Measurements from ENCODE around the gene FBXL17.

FBXL17 gene

DNA sequence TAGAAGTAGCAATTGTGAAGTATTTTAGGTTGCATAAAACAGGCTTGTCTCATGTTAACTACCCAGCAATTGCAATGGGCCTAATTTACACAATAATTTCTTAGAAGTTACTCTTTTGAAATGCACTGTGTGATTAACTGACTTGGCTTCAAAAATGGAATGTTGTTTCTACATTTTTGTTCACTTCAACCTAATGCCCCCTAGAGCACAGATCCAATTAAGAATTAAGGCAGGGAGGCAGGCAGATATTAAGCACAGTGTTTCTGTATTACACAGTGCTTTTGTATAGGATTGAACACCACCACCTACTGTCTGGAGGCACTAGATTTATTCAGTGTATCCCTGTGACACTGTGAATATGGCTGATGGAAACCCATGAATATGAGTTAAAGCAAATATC lies 302.1 kb downstream of the FBXL17 start:
- H3K9me3 Mint-ChIP-seq = peaks cover 3% of the 10 kb centered on the region
- H3K27ac Mint-ChIP-seq = no peak overlapping the region
- no peaks in the 10 kb centered on the region for H3K4me1 Mint-ChIP-seq (ENCODE audit: low read depth)
- DNase-seq (ENCODE audit: low spot score) = no peak
- no peaks in the 10 kb centered on the region for H3K27me3 Mint-ChIP-seq (ENCODE audit: low read depth)
- H3K4me3 Mint-ChIP-seq = no peak overlapping the region
- H3K36me3 Mint-ChIP-seq (ENCODE audit: low read depth) = no peaks in the 10 kb centered on the region

DNA sequence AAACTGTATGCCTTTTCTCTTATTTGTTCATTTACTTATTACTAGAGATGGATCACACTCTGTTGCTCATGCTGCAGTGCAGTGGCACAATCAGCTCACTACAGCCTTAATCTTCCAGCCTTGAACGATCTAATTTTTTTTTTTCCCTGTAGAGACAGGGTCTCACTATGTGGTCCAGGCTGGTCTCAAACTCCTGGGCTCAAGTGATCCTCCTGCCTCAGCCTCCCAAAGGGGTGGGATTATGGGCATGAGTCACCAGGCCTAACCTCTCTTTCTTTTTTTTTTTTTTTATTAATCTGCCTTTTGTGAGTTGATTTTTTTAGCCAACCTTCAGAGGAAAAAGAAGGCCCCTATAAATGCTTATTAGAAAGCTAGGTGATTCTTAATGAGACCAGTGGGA lies 303.0 kb downstream of the FBXL17 start:
- DNase-seq (ENCODE audit: low spot score) = no peak
- no peaks in the 10 kb centered on the region for H3K4me1 Mint-ChIP-seq (ENCODE audit: low read depth)
- no peaks in the 10 kb centered on the region for H3K27me3 Mint-ChIP-seq (ENCODE audit: low read depth)
- no peaks in the 10 kb centered on the region for H3K36me3 Mint-ChIP-seq (ENCODE audit: low read depth)
- no peak overlapping the region for H3K4me3 Mint-ChIP-seq
- H3K27ac Mint-ChIP-seq = no peak overlapping the region
- peaks cover 10% of the 10 kb centered on the region for H3K9me3 Mint-ChIP-seq

DNA sequence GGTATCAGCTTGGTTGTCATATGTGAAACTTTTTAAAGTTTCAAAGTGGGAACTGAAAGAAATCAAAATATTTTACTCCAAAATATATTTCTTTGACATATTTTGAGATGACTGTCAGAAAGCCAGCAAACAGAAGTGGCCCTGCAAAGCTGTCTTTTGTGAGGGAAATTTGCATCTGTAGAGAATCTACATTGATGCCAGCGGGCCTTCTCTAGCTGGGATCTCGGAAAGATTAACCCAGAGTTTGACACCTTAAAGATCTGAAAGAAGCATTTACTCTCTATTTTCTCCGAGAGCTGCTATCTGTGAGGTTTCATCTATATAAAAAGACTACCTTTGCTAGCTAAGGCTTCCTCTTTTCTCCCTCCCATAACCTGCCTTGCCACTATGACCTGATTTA lies 303.6 kb downstream of the FBXL17 start:
- Mint-ChIP-seq H3K27me3 (ENCODE audit: low read depth) (no peaks in the 10 kb centered on the region), H3K4me3 (no peak overlapping the region), H3K27ac (no peak overlapping the region), H3K4me1 (ENCODE audit: low read depth) (no peaks in the 10 kb centered on the region), H3K9me3 (peaks cover 14% of the 10 kb centered on the region), H3K36me3 (ENCODE audit: low read depth) (no peaks in the 10 kb centered on the region)
- DNase-seq (ENCODE audit: low spot score) = no peak

DNA sequence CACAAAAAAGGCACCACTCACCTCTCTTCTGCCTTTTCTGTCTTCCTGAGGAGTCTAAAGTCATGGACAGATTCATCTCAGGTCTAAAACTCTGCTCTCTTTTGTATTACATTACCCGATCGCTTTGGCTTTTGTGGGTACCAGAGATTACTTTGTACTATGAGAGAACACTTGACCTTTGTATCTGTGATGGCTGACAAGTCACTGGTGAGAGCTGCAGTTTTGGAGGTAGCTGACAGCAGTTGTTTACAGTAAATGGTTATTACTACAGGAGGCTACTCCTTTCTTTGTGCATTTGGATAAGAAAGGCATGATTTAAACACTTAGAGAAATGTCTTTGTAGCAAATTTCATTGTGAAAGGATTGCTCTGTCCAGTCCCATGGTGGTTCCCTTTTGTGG lies 307.3 kb downstream of the FBXL17 start:
- Mint-ChIP-seq H3K36me3 (ENCODE audit: low read depth) (no peaks in the 10 kb centered on the region), H3K4me1 (ENCODE audit: low read depth) (peaks cover 3% of the 10 kb centered on the region), H3K9me3 (peaks cover 18% of the 10 kb centered on the region), H3K4me3 (no peak overlapping the region), H3K27ac (no peak overlapping the region), H3K27me3 (ENCODE audit: low read depth) (no peaks in the 10 kb centered on the region)
- no peak for DNase-seq (ENCODE audit: low spot score)

DNA sequence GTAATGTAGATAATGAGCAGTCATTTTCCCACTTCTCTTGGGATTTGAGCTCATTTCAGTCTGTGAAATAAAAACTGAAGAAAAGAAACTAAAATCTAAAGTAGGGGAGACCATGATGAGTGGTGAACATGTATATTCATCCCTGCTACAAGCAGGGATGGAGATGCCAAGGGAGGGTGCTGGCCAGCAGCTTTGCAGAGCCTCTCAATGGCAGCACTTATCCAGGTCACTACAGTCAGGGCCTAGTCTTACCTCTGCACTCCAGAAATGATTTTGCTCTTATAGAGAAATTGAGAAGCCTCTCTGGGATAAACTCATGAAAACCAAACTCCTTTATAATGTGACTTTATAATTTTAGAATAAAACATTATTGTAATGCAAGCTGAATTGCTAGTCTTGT lies 317.6 kb downstream of the FBXL17 start:
- no peaks in the 10 kb centered on the region for H3K9me3 Mint-ChIP-seq
- no peak overlapping the region for H3K27ac Mint-ChIP-seq
- DNase-seq (ENCODE audit: low spot score) = no peak
- no peaks in the 10 kb centered on the region for H3K27me3 Mint-ChIP-seq (ENCODE audit: low read depth)
- H3K4me3 Mint-ChIP-seq = no peak overlapping the region
- peaks cover 5% of the 10 kb centered on the region for H3K4me1 Mint-ChIP-seq (ENCODE audit: low read depth)
- no peaks in the 10 kb centered on the region for H3K36me3 Mint-ChIP-seq (ENCODE audit: low read depth)

DNA sequence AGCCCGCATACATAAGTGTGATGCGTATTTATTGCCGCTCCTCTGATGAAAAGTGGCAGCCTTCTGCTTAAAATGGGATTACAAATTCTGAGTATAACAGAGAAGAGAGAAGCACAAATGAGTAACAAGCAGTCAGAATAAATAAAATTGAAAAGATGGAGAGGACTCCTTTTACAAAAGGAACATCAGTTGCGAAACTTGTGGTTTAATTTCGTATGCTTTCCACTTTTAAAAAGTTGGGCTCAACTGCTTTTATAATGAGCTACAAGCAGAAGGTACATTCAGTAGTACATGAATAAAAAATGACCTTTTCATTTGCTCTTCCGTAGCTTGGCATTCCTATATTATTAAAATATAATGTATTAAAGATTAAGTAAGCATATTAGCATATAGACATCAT lies 320.0 kb downstream of the FBXL17 start:
- Mint-ChIP-seq H3K27me3 (ENCODE audit: low read depth) (peaks cover 2% of the 10 kb centered on the region), H3K9me3 (no peaks in the 10 kb centered on the region), H3K4me3 (no peak overlapping the region), H3K27ac (no peak overlapping the region), H3K36me3 (ENCODE audit: low read depth) (no peaks in the 10 kb centered on the region), H3K4me1 (ENCODE audit: low read depth) (no peaks in the 10 kb centered on the region)
- DNase-seq (ENCODE audit: low spot score) = no peak

DNA sequence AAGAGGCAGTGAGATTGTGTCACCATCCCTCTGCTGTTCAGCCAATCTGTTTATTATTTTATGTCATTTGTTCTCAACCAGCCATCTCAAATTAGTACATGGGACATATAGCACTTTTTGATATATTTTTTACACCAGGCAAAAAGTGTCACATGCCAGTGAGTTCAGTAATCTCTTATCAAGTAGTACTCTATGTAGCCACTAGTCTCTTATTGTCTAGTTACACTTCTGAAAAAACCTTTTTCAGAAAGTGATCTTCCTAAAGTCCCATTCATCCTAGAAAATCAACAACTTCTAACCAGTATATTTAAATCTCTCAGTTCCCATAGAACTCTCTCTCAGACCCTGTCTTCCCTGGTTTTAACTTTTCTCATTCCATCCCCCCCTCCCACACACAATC lies 321.6 kb downstream of the FBXL17 start:
- no peaks in the 10 kb centered on the region for H3K9me3 Mint-ChIP-seq
- peaks cover 2% of the 10 kb centered on the region for H3K27me3 Mint-ChIP-seq (ENCODE audit: low read depth)
- H3K36me3 Mint-ChIP-seq (ENCODE audit: low read depth) = no peaks in the 10 kb centered on the region
- no peak overlapping the region for H3K4me3 Mint-ChIP-seq
- H3K4me1 Mint-ChIP-seq (ENCODE audit: low read depth) = no peaks in the 10 kb centered on the region
- DNase-seq (ENCODE audit: low spot score) = no peak
- H3K27ac Mint-ChIP-seq = no peak overlapping the region

DNA sequence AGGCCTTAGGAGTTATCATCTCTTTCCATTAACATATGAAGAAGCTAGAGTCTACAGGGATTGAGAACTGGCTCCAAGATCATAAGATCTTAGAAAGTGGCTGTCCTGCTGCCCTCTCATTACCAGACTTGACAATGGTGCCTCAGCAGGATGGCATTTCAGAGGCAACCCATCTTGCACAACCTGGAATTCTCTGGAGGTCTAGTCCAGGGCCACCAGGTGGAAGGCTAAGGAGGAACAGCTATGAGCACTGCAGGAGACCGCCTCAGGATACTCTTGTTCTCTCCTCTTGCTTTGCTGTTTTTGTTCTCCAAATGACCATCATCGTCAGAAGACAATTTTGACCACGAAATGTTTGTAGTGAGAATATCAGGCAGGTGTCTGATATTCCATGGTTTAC lies 322.6 kb downstream of the FBXL17 start:
- H3K9me3 Mint-ChIP-seq = no peaks in the 10 kb centered on the region
- no peak for DNase-seq (ENCODE audit: low spot score)
- H3K4me1 Mint-ChIP-seq (ENCODE audit: low read depth) = no peaks in the 10 kb centered on the region
- H3K4me3 Mint-ChIP-seq = no peak overlapping the region
- H3K27ac Mint-ChIP-seq = no peak overlapping the region
- H3K36me3 Mint-ChIP-seq (ENCODE audit: low read depth) = no peaks in the 10 kb centered on the region
- peaks cover 2% of the 10 kb centered on the region for H3K27me3 Mint-ChIP-seq (ENCODE audit: low read depth)

DNA sequence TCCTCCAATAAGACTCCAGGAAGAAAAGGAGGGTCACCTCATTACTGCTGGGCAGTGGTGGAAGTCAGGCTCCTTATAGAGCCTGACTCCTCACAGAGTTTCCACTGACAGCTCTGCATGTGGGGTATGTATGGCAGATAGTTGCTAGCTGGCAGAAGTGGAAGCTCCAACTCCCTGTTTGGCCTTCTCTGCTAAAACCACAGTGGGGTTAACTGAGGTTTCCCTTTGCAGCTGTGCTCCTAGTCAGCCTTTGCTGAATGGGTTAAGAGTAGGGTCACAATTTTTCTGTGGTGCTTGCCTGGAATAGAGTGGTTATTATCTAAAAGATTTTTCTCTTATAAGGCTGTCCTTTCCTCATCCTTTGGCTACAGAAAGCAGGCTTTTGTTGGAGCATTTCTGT lies 327.5 kb downstream of the FBXL17 start:
- Mint-ChIP-seq H3K27ac (no peak overlapping the region), H3K4me3 (no peak overlapping the region), H3K36me3 (ENCODE audit: low read depth) (peaks cover 7% of the 10 kb centered on the region), H3K9me3 (peaks cover 33% of the 10 kb centered on the region), H3K27me3 (ENCODE audit: low read depth) (peaks cover 2% of the 10 kb centered on the region), H3K4me1 (ENCODE audit: low read depth) (peaks cover 1% of the 10 kb centered on the region)
- no peak for DNase-seq (ENCODE audit: low spot score)

DNA sequence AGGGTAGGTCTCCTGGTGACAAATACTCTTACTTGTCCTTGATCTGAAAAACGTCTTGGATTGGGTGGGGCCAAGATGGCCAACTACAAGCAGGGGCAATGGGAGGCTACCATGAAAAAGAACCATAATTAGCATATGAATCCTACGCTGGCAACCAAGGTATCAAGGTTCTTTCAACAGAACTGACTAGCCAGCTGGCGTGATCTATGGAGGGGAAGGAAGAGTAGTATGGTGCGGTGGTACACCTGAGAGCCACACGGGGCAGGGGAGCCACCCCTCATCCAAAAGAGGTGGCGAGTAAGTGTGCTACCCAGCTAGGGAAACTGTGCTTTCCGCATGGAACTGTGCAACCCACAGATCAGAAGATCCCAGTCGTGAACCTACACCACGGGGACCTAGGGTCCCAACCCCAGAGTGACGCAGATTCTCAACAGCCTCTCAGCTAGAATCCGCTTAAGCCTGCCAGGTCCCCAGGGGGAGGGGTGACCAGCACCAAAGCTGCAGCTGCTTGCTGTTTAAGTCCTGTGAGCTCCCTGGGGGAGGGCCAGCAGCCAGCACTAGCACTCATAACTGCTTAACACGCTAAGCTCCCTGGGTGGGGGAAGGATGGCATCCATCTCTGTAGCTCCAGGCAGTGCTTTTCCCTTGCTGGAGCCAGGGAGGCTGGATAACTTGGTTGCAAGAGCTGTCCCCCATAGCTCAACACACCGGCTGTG lies 334.8 kb downstream of the FBXL17 start:
- H3K4me3 Mint-ChIP-seq = no peak overlapping the region
- peaks cover 29% of the 10 kb centered on the region for H3K9me3 Mint-ChIP-seq
- no peaks in the 10 kb centered on the region for H3K4me1 Mint-ChIP-seq (ENCODE audit: low read depth)
- no peaks in the 10 kb centered on the region for H3K27me3 Mint-ChIP-seq (ENCODE audit: low read depth)
- DNase-seq (ENCODE audit: low spot score) = no peak
- no peak overlapping the region for H3K27ac Mint-ChIP-seq
- H3K36me3 Mint-ChIP-seq (ENCODE audit: low read depth) = peaks cover 5% of the 10 kb centered on the region

DNA sequence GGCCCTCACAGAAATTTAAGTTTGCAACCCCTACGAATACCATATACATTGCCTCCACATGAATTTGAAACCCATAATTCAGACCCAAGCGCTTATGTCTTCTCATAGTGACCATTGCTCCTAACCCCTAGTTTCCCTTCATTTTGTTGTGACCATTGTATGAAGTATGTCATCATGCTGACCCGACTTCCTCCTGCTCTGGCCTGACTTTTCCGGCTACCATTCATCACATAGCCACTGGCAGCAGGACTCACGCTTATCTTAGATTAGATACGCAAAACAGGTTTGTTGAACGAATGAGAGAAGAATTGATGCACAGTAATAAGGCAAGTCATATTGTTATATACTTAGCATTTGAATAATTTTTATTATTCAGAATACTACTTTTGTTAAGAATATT lies 345.4 kb downstream of the FBXL17 start:
- H3K4me1 Mint-ChIP-seq (ENCODE audit: low read depth) = no peaks in the 10 kb centered on the region
- no peak for DNase-seq (ENCODE audit: low spot score)
- peaks cover 2% of the 10 kb centered on the region for H3K36me3 Mint-ChIP-seq (ENCODE audit: low read depth)
- no peaks in the 10 kb centered on the region for H3K9me3 Mint-ChIP-seq
- H3K4me3 Mint-ChIP-seq = no peak overlapping the region
- no peak overlapping the region for H3K27ac Mint-ChIP-seq
- no peaks in the 10 kb centered on the region for H3K27me3 Mint-ChIP-seq (ENCODE audit: low read depth)

DNA sequence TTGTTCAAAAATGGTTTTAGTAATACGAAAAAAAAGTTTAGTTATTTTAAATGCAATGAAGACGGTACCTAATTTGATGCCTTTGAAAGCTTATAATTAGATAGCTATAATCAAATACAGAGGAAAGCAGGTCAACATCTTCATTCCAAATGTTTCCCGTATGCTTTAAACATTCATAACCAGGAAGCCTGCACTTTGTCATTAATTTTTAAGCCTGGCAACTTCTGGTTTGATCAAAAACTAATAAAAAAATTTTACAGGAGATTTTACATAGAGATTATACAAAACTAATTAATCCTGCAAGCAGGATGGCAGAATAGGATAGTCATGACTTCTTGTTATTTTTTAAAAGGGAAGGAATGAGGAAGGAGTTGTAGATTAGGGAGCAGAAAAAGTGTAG lies 353.0 kb downstream of the FBXL17 start:
- Mint-ChIP-seq H3K4me1 (ENCODE audit: low read depth) (no peaks in the 10 kb centered on the region), H3K27ac (no peak overlapping the region), H3K9me3 (no peaks in the 10 kb centered on the region), H3K36me3 (ENCODE audit: low read depth) (peaks cover 2% of the 10 kb centered on the region), H3K4me3 (no peak overlapping the region), H3K27me3 (ENCODE audit: low read depth) (no peaks in the 10 kb centered on the region)
- DNase-seq (ENCODE audit: low spot score) = no peak

DNA sequence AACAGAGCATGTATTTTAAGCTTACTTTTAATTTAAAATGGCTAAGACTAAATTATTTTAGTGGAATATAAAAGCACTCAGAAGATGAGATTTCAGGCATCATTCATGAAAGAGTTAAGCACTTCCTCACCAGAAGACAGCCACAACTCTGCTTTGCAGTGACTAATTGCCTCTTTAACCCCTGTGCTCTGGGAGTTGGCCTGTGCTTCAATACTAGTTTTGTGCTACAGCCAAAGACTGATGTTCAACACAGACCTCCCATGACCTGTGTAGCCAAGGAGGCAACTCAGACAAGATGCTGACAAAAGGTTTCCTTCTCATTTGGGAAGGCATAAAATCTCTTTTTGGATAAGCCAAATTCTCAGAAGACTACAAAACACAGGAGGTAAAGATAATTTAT lies 353.5 kb downstream of the FBXL17 start:
- Mint-ChIP-seq H3K4me3 (no peak overlapping the region), H3K9me3 (no peaks in the 10 kb centered on the region), H3K27me3 (ENCODE audit: low read depth) (no peaks in the 10 kb centered on the region), H3K4me1 (ENCODE audit: low read depth) (no peaks in the 10 kb centered on the region), H3K27ac (no peak overlapping the region), H3K36me3 (ENCODE audit: low read depth) (peaks cover 2% of the 10 kb centered on the region)
- no peak for DNase-seq (ENCODE audit: low spot score)

DNA sequence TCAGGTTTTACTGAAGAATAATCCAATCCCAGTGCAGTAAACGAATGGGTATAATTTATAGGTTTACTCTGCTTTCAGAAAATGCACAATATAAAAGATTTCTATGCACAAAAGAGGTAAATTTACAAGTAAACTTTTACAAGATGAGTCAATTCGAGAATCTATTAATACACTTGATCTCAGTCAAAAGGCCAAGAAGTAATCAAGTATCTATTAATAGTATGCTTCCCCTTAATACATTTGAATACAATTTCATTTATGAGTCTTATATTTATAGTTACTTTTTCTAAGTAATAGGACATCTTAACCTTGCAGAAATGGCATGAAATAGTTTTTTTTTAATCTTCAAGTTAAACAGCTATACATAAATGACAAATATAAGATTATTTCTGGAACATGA lies 355.9 kb downstream of the FBXL17 start:
- H3K9me3 Mint-ChIP-seq = no peaks in the 10 kb centered on the region
- H3K27me3 Mint-ChIP-seq (ENCODE audit: low read depth) = no peaks in the 10 kb centered on the region
- no peaks in the 10 kb centered on the region for H3K36me3 Mint-ChIP-seq (ENCODE audit: low read depth)
- no peaks in the 10 kb centered on the region for H3K4me1 Mint-ChIP-seq (ENCODE audit: low read depth)
- no peak for DNase-seq (ENCODE audit: low spot score)
- H3K27ac Mint-ChIP-seq = no peak overlapping the region
- no peak overlapping the region for H3K4me3 Mint-ChIP-seq

DNA sequence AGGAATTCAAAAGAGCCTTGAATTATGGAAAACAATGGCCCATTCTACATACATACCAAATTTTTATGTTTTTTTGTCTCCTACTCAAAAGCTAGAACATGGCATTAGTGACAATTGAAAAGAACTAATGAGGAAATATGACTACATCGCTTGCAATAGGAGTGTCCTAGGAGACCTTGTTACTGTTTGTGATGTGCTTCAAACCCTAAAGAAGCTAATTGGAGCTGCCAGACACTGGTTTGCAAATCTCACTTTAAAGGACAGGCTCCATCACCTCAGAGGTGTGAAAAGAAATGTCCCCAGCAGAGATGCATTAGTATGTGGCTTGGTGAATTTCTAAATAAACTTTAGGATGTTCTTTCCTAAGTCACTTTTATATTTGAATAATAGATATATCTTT lies 356.9 kb downstream of the FBXL17 start:
- Mint-ChIP-seq H3K4me3 (no peak overlapping the region), H3K27ac (no peak overlapping the region), H3K4me1 (ENCODE audit: low read depth) (no peaks in the 10 kb centered on the region), H3K27me3 (ENCODE audit: low read depth) (no peaks in the 10 kb centered on the region), H3K36me3 (ENCODE audit: low read depth) (no peaks in the 10 kb centered on the region), H3K9me3 (no peaks in the 10 kb centered on the region)
- no peak for DNase-seq (ENCODE audit: low spot score)
